OCI-LY1 (cell line): Measurements from ENCODE around the gene OR8D1.

Source experiments
- EZH2 ChIP-seq: fragments of 200-600 bp; sonication (generic), shearing (Covaris generic); IDR thresholded peaks from 2 replicates; pipeline ENCODE4 v1.8.0; 2017; ENCODE audit warnings: borderline replicate concordance, mixed run types, mild to moderate bottlenecking, antibody characterized with exemption, low read length, moderate library complexity, mixed read lengths
- TF ChIP-seq, protein P1 (sequence below): fragments of 200-600 bp; sonication (generic), shearing (Covaris generic); IDR thresholded peaks from 2 replicates; pipeline ENCODE4 v1.5.1; 2017; ENCODE audit warnings: mild to moderate bottlenecking, antibody characterized with exemption, low read length, moderate library complexity, mixed read lengths

GRCh38 chr11:124301548-124301947 is 12.2 kb downstream of the OR8D1 start:
- TF ChIP-seq, protein P1, sequence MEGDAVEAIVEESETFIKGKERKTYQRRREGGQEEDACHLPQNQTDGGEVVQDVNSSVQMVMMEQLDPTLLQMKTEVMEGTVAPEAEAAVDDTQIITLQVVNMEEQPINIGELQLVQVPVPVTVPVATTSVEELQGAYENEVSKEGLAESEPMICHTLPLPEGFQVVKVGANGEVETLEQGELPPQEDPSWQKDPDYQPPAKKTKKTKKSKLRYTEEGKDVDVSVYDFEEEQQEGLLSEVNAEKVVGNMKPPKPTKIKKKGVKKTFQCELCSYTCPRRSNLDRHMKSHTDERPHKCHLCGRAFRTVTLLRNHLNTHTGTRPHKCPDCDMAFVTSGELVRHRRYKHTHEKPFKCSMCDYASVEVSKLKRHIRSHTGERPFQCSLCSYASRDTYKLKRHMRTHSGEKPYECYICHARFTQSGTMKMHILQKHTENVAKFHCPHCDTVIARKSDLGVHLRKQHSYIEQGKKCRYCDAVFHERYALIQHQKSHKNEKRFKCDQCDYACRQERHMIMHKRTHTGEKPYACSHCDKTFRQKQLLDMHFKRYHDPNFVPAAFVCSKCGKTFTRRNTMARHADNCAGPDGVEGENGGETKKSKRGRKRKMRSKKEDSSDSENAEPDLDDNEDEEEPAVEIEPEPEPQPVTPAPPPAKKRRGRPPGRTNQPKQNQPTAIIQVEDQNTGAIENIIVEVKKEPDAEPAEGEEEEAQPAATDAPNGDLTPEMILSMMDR: no peak
- TF ChIP-seq EZH2: no peak
